Cardiac ventricle fibroblast (primary cell): ENCODE data around the gene CLTA. TPM values are rescaled to one million over a fixed set of nuclear protein-coding genes. Genes with fewer than 3 reads are reported as not detected.

ENCODE experiments used
- total RNA-seq: library from RNA; depleted of rRNA; stranded (reverse); fragments of >200 nt; gene quantifications from 2 replicates; pipeline ENCODE4 v1.2.3, GENCODE V29; 2015

Gene CLTA
- 240 and 249 TPM in 2 replicates for total RNA-seq

GRCh38 chr9:36190388-36191289 lies at the start of gene CLTA:
TSS of gene CLTA (plus strand) at chr9:36190921. CDS start at chr9:36191057, 136 bp downstream.

GRCh38 chr9:36169166-36169565 lies 21.6 kb upstream of the CLTA start, which contains the start of gene CCIN:
TSS of gene CCIN (plus strand) at chr9:36169388. CDS start at chr9:36169503, 115 bp downstream.

GRCh38 chr9:36258208-36258995 lies 67.7 kb downstream of the CLTA start, which contains the start of gene GNE:
TSS of gene GNE (minus strand) at chr9:36258448. CDS start at chr9:36249355, 9,093 bp downstream.

Other genes starting within 250 kb of the CLTA start
- gene OR2S2, start 232.8 kb upstream of the CLTA start, total RNA-seq: not detected in 2 replicates
- gene RECK, start 154.0 kb upstream of the CLTA start, total RNA-seq: 24.3 and 29.1 TPM in 2 replicates
- gene GLIPR2, start 54.2 kb upstream of the CLTA start, total RNA-seq: 28.6 and 31.3 TPM in 2 replicates
- 0.44 and 0.56 TPM in 2 replicates for gene CCIN, start 21.5 kb upstream of the CLTA start, total RNA-seq
- gene GNE, start 67.5 kb downstream of the CLTA start, total RNA-seq: 20.4 and 21.0 TPM in 2 replicates
- gene RNF38, start 209.3 kb downstream of the CLTA start, total RNA-seq: 12.5 and 12.9 TPM in 2 replicates